Activated CD8-positive, alpha-beta memory T cell treated with anti-CD3 and anti-CD28 coated beads, Interleukin-2, amount 50 U/mL, for 24 hours (primary cell): ENCODE results near the gene MSANTD3.
"Not testable (repeated sequence)": the region's sequence is repeated elsewhere in the genome, so short reads cannot be mapped to it uniquely, and the experiment has no call there.

Source experiments
- DNase-seq: peaks from one replicate; pipeline ENCODE4 v3.0.0-alpha.2; 2020; ENCODE audit errors: extremely low read depth

MSANTD3 gene

DNA sequence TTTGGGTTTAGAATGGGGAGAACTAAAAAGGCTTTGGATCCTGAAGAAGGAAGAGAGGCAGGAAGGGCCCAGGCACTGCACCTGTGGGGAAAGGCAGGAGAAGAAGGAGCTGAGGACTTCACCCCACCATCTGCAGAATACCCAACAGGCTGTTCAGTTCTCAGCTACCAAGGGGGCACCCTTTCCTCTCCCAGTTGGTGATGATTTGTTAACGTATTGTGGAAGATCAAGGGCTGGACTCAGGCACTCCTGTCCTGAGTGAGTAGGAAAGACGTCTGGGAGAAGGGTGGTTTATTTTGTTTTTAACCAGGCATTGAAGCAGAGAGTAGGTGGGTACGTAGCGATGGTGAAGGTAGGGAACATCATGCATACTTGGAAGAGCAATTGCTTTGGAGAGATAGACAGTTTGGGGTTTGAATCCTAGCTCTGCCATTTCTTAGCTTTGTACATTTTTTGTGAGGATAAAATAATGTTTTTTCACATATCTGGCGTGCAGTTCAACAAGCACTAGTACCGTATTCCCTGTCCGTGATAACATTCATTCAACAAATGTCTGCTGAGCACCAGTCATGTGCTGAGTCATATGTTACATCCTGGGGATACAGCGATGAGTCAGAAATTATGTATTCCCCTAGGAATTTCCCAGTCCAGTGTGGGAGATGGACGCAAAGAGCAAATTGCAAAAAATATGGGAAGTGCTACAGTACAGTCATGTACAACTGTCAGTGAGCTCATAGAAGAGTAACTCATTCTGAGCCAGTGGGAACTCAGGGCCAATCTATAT, 2.1 kb downstream of the MSANTD3 start:
- no peak for DNase-seq

DNA sequence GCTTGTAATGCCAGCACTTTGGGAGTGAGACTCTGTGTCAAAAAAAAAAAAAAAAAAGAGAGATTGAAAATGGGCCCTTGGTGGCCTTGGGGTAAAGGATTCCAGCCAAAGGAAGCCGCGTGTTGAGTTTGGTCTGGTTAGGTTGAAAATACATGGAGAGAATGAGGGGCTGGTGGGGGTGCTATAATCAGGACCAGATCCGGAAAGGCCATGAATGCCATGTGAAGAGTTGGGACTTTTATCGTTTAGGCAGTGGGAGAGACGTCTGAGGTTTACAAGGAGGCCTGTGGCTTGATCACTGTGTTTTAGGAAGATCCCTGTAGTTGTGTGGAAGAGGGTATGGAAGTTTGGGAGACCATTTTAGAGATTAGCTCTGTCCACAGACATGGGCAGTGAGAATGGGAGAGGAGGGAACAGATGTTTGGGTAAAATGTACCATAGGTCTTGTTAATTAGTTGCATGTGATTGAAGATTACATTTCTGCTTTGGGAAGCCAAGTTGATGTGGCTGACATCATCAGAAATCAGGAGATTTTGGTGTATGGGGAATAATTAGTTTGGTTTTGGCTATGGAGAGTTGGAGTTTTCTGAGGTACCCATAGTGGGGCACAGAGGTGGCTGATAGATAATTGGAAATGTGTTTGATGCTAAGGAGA, 3.5 kb downstream of the MSANTD3 start:
- DNase-seq, result no peak

DNA sequence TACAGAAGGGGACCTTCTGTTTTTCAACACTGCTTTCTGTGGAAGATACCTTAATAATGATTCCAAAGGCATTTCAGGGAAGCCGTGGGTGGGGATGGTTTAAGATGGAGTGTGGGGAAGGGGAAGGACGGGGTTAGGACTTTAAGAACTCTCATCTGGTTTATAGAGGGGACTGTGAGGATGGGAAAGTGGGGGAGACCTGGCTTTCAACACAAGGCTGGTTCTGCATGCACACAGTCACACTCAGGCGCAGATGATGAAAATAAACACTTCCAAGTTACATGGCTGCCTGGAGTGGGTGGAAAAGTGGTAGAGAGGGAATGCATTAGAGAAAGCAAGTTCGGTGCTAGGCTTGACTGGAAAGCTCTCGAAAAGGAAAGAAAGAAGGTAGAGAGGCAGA, 4.9 kb downstream of the MSANTD3 start:
- no peak for DNase-seq

DNA sequence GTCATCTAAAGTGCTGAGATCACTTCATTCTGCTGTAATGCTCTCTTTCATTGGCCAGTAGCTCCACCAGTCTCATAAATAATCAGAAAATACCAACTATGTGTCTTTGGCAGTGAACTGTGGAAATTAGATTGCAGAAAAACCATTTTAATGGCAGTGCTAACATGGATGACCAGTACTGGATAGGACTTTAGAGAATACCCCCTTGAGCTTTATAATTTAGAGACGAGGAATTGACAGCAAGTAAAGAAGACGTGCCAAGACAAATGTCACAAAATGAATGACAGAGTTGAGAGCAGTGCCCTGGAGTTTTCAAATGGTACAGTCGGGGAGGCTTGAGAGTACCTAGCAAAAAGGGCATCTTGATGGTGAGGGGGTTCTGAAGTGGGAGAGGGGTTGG, 5.8 kb downstream of the MSANTD3 start:
- no peak for DNase-seq

DNA sequence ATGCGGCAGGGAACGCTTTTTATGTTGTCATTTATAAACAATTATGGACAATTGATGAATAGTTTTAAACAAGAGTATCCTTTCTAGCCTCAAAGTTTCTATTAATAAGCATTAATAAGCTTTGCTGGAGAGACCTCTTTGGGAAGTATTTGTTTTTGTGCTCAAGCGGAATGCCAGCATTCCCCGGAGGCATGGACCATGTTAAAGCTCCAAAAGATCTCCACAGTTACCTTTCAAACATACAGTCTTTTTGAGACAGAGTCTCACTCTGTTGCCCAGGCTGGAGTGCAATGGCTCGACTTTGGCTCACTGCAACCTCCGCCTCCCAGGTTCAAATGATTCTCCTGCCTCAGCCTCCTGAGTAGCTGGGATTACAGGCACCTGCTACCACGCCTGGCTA, 9.6 kb downstream of the MSANTD3 start:
- no peak for DNase-seq

DNA sequence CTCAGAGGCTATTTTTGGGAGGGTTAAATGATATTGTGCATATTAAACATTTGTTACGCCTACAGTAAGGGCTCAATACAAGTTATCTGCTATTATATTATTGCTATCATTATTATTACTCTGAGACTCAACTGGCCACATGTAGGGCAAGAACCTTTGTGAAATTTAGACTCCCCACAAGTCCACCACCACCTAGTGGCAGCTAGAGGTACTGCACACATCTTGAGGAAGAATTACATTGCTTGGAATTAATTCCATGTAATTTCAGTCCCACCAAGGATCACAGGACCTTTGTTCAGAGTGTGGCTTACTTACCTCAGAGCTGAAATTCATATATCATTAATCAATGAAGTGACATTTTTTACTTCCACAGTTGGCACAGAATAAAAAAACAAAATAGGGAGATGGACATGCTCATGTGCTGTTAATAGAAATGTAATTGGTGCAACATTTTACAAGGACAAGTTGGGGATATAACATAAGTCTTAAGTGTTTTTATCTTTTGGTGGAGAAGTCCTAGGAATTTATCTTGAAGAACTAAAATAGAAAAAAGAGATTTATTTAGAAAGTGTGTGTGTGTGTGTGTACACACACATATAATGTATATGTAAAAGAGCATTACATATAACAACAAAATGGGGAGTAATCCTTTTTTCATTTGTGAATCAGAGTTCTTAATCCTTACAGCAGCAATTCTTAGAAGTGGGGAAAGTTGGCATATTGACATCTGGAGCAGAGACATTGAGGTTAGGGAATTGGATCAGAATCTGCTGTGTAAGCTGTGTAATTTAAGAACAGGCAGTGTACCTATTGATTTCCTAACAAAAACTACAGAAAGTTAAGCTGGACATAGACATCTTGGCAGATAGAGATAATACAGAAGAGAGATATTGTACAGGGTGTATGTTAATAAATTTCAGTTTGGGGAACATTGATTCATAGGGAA, 11.2 kb downstream of the MSANTD3 start:
- DNase-seq, result peak; percentile 53

DNA sequence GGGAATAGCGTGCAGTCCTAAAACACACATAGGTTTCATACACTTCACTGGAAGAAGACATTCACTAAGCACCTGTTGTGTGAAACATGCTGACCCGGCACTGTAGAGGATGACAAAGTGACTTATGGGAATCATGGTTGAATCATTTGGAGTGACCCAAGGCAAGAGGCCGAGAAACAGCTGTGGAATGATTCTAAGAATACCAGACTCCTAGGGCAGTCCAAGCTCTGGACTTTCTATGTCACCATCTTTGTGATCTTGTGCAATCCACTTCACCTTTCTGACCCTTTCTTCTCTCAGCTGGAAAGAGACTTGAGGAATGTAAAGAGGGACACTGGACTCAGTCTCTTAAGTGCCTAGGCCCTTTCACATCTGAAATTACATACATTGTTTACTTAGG, 13.1 kb downstream of the MSANTD3 start:
- DNase-seq, result no peak

DNA sequence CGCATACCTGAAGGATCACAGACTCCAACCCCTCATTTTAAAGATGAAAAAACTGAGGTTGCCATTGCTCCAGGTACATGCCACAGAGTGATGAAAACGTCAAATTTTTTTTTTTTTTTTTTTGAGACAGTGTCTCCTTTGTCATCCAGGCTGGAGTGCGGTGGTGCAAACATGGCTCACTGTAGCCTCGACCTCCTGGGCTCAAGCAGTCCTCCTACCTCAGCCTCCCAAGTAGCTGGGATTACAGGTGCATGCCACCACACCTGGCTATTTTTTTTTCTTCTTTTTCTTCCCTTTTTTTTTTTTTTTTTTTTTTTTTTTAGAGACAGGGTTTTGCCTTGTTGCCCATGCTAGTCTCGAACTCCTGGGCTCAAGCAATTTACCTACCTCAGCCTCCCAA, 13.5 kb downstream of the MSANTD3 start:
- DNase-seq, result not testable (repeated sequence)

DNA sequence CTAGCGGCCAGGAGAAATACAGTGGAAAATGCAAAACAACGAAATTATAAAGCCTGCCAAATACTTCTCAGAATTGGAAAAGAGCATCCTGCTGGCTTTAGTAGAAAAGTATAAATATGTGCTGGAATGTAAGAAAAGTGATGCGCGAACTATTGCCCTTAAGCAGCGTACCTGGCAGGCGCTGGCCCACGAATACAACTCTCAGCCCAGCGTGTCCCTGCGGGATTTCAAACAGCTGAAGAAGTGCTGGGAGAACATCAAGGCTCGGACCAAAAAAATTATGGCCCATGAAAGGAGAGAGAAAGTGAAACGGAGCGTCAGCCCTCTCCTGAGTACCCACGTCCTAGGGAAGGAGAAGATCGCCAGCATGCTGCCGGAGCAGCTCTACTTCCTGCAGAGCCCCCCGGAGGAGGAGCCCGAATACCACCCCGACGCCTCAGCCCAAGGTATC, 15.0 kb downstream of the MSANTD3 start:
- DNase-seq, result no peak

DNA sequence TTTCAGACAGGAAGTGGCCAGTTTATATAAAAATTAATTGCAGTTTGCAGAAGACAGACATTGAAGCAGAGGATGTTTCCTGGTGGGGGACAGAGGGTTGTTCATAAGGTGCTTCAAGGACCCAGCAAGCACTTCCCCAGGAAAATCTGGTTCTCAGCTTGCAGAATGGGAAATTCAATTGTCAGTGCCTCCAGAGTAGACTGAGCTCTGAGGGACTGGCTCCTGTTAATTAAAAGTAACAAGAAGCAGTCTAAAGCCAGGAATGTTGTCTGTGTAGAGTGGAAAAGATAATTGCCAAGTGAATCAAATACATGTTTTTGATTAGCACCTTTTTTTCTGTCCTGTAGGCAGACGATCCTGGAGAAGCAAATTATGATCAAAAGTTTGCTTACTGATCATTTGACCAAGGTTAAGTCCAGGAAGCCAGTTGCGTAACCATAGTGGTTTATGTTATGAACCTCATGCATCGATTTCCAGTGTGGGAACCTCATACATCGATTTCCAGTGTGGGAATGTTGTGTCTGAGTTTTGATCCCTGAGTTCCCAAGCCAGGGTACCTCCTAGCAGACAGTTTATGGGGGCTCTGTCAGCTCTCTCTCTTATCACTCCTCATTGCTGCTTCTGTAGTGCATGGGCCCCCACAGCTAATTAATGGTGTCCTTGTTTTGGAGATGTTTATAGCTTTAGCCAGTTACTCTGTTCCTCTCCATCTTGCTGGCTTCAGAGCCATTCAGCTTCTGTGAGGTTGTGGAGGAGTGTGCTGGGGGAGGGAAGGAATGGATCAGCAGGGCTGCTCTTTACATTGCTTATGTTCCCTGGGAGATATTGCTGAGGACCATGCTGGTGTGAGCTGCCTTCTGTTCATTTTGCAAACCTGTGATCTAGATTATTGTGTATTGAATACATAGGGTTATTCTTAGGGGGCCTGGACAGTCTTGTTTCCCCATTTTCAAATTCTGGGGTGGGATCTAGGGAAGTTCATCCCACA, 17.1 kb downstream of the MSANTD3 start:
- no peak for DNase-seq

DNA sequence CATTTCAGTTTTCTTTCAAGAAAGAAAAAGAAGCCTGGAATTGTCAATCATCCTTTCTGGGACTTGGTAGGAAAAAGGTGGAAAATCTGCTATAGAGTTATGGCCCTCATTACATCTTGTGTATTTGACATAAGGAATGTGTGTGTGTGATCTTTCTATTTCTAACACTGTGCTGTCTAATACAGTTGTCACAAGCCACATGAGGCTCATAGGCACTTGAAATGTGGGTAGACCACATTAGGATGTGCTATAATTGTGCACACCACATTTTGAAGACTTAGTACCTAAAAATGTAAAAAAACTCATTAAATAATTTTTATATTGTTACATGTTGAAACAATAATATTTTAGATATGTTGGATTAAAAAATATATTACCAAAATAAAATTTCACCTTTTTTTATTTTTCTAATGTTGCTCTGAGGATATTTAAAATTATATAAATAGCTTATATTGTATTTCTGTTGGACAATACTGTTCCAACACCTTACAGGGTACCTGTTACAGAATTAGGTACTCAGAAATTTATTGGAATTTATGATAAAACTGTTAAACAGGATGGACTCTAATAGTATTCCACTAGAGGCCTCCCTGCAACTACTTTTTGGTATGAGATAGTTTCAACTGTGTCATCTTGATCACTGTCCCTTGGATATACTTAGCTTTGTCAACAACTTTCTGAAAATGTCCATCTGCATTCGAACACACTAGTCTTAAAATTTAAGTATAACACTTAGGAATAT, 18.4 kb downstream of the MSANTD3 start:
- no peak for DNase-seq

DNA sequence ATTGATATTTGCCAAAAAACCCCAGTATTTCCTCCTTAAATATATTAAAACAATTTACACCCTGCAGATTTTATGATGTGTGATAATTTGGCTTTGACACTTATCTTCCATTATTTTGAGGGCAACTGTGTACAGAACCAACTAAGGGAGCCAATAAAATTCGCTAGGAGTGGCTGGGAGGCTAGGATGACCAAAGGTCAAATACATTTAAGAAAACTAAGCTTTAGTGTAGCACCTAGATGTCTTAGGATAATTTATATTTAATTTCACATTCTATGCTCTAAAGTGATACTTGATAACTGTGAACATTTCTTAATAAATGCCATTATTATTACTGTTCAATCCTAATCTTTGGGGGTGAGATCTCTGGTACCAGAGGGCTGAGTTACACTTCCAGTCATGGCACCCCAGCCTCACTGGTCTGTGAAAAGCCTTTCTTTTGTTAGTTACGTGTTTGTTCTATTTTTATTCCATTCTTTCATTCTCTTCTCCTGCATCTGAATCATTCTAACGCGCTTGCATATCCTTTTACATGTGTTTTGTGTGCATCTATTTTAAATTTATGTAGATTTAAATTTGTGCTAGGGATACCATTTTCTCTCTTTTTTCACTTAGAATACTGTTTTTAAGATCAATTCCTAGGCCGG, 19.1 kb downstream of the MSANTD3 start:
- DNase-seq, result no peak

DNA sequence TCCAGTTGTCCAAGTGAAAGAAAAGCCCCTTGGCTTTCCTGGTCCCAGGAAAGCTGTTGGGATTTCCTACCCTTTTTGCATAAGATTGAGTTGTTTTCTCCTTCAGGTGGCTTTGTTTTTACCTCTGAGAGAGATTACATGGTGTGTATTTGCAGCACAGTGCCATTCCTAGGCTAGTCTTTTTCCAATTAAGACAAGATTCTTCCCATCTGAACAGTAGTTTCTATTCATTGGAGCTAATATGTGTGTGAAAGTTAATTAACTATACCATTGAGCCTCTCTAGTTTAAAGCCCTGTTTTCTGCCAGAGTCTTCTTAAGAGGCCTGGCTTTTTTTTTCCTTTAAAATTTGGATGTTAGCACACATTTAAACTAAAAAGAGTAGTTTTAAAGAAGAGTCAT, 20.1 kb downstream of the MSANTD3 start:
- no peak for DNase-seq

DNA sequence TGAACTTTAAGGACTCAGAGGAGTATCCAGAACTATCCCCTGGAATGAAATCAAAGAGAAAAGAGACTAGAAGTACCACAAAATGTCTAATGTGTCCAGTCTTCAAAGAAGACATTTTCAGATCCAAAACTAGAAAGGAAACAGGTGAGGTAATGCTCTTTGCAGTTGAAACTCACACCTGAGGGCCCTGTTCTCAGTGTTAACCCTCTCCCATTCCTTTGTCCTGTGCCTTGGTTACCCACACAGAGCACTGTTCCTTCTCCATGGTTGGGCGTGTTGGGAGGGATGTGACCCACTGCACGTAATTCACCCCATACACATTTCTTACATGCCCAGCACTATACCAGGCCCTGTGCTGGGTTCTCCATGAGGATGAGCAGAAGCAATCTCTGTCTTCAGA, 21.3 kb downstream of the MSANTD3 start:
- no peak for DNase-seq

DNA sequence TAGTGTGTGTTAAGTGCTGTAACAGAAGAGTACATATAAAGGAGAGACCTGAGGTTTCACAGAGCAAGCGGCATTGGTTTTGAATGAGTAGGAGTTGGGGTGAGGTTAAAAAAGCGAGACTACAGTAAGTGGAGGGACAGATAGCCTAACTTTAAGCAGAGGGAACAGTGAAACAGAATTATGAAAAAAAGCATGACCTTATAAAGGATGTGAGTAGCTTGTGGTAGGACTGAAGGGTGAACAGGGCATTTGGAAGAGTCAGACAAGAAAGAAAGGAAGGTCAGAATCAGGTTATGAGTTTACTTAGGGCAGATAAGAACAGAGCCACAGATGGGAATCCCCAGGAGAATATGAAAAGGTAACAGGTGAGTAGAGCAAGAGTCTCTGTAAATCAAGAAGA, 22.5 kb downstream of the MSANTD3 start:
- DNase-seq, result no peak

DNA sequence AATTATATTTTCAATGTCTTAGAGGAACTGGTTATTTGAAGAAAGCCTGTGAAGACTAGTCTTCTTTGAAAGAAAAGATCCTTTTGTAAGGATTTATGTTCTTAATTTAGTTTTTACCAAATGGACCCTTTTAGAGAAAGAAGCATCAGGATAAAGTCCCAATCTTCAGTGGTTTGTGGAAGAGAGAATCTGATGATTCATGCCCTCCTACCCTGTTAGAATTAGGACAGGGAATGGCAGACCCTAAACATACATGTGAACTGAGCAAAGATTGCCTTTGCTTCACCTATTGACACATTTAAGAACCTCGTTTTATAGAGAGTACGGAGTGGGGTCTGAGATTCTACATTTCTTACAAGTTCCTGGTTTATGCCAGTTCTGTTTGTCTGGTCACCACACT, 26.0 kb downstream of the MSANTD3 start:
- no peak for DNase-seq

DNA sequence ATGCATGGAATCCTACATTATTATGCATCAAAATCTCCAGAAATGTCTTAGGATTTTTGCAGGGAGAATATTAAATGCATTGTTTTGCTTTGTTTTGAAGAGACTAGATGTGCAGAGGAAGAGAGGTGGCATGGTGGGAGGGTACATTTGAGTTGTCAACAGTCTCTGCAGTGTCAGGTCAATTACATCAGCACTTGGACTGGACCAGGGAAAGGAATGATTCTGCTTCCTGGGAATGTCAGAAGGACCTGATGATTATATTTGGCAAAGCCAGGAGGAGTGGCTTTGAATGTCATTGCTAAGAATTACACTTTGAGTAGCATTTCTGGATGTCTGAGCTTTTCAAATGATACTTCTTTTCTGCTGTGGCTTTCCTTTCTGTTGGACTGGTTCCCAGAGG, 28.5 kb downstream of the MSANTD3 start:
- DNase-seq, result no peak

DNA sequence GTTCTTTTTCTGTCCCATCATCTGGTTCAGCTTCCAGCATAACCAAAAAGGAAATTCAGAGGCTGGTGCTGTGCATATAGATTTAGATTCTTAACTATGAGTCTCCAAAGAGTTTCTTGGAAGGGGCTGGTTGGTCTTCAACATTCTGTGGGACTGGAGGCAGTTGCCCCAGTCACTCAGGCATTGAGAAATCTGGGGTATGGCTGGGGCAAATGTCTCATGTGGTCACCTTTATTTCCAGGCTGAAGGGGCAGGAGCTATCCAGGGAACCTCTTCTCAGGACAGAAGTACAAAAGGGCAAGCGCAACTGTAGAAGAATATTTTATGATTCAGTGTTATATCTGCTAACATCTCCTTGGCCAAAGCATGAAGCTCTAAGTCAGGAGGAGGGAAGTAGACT, 30.6 kb downstream of the MSANTD3 start:
- no peak for DNase-seq

DNA sequence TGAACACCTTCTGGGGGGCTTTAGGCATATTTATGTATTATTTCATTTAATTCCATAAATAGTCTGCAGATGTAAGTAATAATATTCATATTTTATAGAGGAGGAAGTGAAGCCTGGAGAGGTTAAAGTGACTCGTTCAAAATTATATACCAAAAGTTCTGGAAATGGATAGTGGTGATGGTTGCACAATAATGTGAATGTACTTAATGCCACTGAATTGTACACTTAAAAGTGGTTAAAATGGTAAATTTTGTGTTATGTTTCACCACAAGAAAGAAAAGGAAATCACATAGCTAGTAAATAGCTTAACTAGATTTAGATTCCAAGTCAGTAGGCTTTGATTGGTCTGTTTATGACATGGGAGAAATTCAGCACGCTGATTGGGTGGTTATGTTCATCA, 33.0 kb downstream of the MSANTD3 start:
- no peak for DNase-seq

DNA sequence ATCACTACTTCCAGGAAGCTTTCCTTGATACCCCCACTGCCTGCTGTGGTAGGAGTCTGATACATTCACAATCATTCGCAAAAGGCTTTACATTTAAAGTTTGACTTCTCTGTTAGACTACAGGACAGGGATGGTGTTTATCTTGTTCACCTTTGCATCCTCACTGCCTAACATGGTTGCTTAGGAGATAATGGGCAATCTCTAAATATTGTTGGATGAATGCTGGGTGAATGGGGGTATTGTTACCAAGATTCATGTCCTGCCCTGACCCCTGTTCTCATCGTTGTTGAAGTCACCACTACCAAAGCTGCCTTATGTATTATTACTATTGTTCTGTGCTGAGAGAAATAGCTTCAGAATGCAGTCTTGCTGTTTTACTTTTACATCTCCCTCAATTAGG, 38.3 kb downstream of the MSANTD3 start:
- no peak for DNase-seq
